Stimulated activated CD4-positive, alpha-beta T cell treated with anti-CD3 and anti-CD28 coated beads, Interleukin-12 subunit alpha, Interleukin-12 subunit beta, amount 100 ng/mL, for 4 hours (primary cell): Measurements from ENCODE around the gene KIF16B.
"Not testable (repeated sequence)": the region's sequence is repeated elsewhere in the genome, so short reads cannot be mapped to it uniquely, and the experiment has no call there.

Source experiments
- DNase-seq: peaks from one replicate; pipeline ENCODE4 v3.0.0-alpha.2; 2020

Gene KIF16B, protein sequence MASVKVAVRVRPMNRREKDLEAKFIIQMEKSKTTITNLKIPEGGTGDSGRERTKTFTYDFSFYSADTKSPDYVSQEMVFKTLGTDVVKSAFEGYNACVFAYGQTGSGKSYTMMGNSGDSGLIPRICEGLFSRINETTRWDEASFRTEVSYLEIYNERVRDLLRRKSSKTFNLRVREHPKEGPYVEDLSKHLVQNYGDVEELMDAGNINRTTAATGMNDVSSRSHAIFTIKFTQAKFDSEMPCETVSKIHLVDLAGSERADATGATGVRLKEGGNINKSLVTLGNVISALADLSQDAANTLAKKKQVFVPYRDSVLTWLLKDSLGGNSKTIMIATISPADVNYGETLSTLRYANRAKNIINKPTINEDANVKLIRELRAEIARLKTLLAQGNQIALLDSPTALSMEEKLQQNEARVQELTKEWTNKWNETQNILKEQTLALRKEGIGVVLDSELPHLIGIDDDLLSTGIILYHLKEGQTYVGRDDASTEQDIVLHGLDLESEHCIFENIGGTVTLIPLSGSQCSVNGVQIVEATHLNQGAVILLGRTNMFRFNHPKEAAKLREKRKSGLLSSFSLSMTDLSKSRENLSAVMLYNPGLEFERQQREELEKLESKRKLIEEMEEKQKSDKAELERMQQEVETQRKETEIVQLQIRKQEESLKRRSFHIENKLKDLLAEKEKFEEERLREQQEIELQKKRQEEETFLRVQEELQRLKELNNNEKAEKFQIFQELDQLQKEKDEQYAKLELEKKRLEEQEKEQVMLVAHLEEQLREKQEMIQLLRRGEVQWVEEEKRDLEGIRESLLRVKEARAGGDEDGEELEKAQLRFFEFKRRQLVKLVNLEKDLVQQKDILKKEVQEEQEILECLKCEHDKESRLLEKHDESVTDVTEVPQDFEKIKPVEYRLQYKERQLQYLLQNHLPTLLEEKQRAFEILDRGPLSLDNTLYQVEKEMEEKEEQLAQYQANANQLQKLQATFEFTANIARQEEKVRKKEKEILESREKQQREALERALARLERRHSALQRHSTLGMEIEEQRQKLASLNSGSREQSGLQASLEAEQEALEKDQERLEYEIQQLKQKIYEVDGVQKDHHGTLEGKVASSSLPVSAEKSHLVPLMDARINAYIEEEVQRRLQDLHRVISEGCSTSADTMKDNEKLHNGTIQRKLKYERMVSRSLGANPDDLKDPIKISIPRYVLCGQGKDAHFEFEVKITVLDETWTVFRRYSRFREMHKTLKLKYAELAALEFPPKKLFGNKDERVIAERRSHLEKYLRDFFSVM (N-terminal part only)

DNA sequence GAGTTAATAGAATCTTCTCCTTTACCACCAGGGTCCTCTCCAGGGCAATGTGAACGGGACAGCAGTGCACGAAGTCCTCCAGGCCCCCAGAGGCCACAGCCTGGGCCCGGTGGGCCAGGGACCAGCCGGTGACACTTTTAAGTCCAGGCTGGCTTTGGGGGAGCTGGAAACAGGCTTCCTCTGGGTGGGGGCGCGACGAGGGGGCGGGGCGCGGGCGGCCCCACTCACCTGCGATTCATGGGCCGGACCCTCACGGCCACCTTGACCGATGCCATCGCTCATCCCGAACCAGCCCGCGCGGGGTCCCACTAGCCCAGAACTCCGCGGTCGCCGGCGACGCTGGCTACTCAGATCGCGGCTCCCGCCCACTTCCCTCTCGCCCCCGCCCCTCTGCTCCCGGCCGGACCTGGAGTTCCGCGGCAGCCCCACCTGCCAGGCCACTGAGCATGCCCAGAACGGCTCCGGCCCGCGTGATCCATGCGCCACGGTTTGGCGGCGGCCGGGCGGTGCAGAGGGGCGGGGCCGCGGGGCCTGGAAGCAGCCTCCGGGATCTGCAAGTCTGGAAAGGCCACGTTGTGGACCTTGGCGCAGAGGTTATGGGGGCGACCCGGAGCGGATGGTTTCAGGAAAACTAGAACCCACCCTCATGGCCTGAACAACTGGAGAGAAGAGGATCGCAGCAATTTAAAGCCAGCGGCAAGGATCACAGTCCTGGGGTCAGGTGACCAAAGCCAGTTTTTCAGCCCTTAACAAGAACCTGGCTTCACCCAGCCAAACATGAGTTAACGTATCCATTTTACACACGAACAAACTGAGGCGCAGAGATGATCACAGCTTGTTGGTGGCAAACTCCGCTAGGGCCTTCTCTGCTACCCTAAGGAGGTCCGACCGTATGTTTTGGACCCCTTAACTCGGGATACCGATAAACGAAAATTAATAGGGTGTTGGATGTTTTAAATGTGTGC is at the start of gene KIF16B:
Gene KIF16B (minus strand): TSS at position 448 of the 965 bp plus-strand sequence. CDS start 173 bp downstream, at position 275.
- DNase-seq, result peak; percentile 88

GRCh38 chr20:16622501-16622900 is 49.3 kb upstream of the KIF16B start:
- no peak for DNase-seq

- no peak for DNase-seq
Measured at GRCh38 chr20:16621435-16622141, 48.3 kb upstream of the KIF16B start.

- no peak for DNase-seq
Measured at GRCh38 chr20:16620961-16621360, 47.7 kb upstream of the KIF16B start.

- no peak for DNase-seq
Measured at GRCh38 chr20:16619953-16620352, 46.7 kb upstream of the KIF16B start.

- no peak for DNase-seq
Measured at GRCh38 chr20:16617056-16617455, 43.8 kb upstream of the KIF16B start.

- no peak for DNase-seq
Measured at GRCh38 chr20:16616317-16616716, 43.1 kb upstream of the KIF16B start.

GRCh38 chr20:16615199-16615598 is 42.0 kb upstream of the KIF16B start:
- no peak for DNase-seq

- DNase-seq, result no peak
Measured at GRCh38 chr20:16613954-16614353, 40.7 kb upstream of the KIF16B start.

GRCh38 chr20:16612706-16613105 is 39.5 kb upstream of the KIF16B start:
- no peak for DNase-seq

DNA sequence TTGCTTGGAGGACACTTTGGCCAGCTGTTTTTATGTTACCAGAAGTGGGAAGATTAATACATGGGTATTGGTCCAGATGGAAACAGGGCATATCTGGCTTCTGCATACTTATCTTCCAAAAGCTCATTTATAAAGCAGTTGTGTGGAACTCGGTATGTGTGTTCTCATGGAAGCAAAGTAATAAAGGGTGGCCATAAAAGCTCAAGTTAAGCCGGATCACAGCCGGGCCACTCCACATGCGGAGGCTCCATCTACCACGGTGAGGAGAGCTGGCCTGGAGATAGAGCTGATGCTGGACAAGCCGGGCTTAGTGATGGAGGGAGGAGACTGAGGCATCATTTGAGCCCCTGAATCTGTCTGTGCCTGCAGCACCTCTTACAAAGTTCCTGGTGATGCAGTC is 38.6 kb upstream of the KIF16B start:
- no peak for DNase-seq

DNA sequence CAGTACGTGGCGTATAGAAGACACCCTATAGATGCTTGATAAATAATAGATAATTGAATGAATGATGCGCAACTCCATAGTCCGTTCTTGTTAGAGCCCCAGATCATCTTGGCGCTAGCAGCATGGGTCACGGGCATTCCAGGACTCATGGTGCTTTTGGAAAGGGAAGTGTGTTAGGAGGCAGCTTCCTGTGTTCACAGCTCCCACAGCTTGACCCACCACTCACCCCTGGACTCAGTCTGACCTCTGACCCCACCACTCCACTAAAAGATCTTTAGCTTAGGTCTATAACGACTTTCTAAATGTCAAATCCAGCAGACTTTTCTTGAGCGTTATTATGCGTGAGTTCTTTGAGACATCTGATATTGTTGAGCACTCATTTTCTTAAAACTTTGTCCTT is 35.8 kb upstream of the KIF16B start:
- DNase-seq, result no peak

- DNase-seq, result no peak
Measured at GRCh38 chr20:16608277-16608650, 35.0 kb upstream of the KIF16B start.

- no peak for DNase-seq
Measured at GRCh38 chr20:16607364-16608276, 34.4 kb upstream of the KIF16B start.

- DNase-seq, result no peak
Measured at GRCh38 chr20:16606468-16607070, 33.3 kb upstream of the KIF16B start.

- DNase-seq, result no peak
Measured at GRCh38 chr20:16601047-16601446, 27.8 kb upstream of the KIF16B start.

DNA sequence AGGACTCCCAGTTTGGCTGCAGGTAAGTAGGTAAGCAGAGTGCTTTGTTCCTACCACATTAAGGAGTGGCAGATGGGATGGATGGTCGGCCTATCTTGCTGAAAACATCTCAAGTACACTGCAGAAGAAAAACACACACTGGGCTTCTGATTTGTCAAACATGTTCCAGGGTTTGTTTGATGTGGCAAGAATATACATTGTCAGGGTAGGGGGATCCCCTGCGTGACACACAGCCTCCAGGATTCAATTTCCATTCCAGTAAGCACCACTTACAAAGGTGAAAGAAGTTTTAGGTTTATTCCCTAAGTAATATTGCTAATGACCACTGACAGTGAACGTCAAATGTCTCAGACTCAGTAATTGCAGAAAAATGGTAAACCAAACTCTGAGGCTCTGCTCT is 26.0 kb upstream of the KIF16B start:
- DNase-seq, result no peak

DNA sequence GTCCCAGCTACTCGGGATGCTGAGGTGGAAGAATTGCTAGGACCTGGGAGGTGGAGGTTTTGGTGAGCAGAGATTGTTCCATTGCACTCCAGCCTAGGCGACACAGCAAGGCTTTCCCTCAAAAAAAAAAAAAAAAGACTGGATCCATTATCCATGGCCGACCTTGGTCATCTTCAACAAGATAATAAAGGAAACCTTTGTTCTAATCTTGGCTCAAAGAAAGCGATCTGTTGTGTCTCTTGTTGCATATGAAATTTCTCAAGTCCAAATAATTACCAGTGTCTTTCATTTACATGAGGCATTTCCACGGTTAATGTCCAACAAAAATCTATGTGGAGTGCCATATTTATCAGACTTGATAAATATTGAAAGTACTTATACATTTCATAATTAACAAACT is 23.7 kb upstream of the KIF16B start:
- no peak for DNase-seq

GRCh38 chr20:16596404-16596803 is 23.2 kb upstream of the KIF16B start:
- not testable (repeated sequence) for DNase-seq

GRCh38 chr20:16595376-16595775 is 22.1 kb upstream of the KIF16B start:
- no peak for DNase-seq
